Measurements from ENCODE around the gene RRAD. TPM values are rescaled to one million over a fixed set of nuclear protein-coding genes. Genes with fewer than 3 reads are reported as not detected.

Gene RRAD
- total RNA-seq, 2 donors from 2014 or later = 173 to 266 TPM

DNA sequence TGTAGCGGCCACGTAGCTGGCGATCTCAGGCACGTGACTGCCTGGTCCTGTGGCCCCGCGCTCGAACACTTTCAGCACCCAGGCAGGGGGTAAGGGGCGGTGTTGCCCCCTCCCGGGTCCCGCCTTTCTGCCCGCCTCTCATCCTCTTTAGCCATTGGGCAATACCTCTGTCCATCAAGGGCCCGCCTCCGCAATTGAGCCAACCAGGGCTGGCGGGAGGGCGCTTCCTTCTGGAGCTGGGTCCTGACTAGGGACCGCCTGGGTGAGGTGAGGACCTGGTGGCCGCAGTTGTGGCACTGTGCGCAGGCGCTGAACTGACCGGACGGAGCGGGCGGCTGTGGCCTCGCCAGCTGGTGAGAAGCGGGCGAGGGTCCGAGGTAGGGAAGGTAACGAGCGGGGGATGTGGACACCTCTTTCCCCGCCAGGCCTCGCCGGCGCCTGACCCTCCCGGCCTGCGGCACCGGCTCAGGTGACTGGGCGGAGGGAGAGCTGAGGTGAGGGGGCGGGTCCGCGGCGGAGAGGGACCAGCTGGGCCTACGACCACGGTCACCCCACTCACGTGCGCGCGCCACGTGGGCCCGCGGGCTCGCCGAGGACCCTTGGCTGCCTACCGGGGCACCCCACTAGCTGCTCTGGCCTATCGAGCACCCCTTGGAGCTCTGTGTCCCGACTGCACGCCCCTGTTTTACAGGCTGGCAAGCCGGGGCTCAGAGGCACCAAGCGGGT is 44.9 kb downstream of the RRAD start, which contains the start of gene PDP2:
PDP2 (plus strand) TSS at position 228 of the 726 bp plus-strand sequence. CDS start 3,770 bp downstream, outside the sequence.
- Histone ChIP-seq H3K36me3 (peaks cover 12% of the 10 kb centered on the region), H3K27me3 (no peaks in the 10 kb centered on the region), H3K4me1 (peaks cover 0 to 19% of the 10 kb centered on the region in 2 donors), H3K9me3 (no peaks in the 10 kb centered on the region), H3K4me3 (peak within 1 kb of the TSS; percentile 73 to 88), H3K27ac (peak within 1 kb of the TSS; percentile 49 to 78)
- peak; percentile 97 for DNase-seq (ENCODE audit: low spot score)
- TF ChIP-seq, protein P1, sequence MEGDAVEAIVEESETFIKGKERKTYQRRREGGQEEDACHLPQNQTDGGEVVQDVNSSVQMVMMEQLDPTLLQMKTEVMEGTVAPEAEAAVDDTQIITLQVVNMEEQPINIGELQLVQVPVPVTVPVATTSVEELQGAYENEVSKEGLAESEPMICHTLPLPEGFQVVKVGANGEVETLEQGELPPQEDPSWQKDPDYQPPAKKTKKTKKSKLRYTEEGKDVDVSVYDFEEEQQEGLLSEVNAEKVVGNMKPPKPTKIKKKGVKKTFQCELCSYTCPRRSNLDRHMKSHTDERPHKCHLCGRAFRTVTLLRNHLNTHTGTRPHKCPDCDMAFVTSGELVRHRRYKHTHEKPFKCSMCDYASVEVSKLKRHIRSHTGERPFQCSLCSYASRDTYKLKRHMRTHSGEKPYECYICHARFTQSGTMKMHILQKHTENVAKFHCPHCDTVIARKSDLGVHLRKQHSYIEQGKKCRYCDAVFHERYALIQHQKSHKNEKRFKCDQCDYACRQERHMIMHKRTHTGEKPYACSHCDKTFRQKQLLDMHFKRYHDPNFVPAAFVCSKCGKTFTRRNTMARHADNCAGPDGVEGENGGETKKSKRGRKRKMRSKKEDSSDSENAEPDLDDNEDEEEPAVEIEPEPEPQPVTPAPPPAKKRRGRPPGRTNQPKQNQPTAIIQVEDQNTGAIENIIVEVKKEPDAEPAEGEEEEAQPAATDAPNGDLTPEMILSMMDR (IDR thresholded peaks at IDR 0.05) = no peak

DNA sequence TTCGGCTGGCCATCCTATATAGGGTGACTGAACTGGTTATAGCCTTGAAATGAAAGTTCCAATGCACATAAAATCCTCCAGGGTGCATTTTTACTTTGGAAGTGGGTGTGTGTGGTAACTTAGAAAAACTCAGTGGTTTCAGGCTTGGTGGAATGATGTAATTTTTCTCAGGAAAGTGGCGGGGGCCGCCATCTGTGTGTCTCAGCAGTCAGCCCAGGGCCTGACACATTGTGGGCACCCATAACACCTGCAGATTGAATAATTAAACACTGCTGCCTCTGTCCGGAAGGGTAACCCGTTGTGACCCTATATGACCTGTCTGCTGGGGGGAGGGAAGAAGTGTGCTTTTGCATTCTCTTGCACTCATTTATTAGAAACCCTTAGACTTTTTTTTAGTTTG is 47.3 kb downstream of the RRAD start:
- H3K36me3 ChIP-seq = no peaks in the 10 kb centered on the region
- DNase-seq (ENCODE audit: low spot score) = no peak
- no peaks in the 10 kb centered on the region for H3K27me3 ChIP-seq
- H3K4me3 ChIP-seq = no peak overlapping the region
- TF ChIP-seq, protein P1 (IDR thresholded peaks at IDR 0.05) = no peak
- peaks cover 0 to 19% of the 10 kb centered on the region in 2 donors for H3K4me1 ChIP-seq
- H3K9me3 ChIP-seq = no peaks in the 10 kb centered on the region
- no peak overlapping the region for H3K27ac ChIP-seq

GRCh38 chr16:66874079-66874775 is 51.1 kb downstream of the RRAD start:
- Histone ChIP-seq H3K4me3 (no peak overlapping the region), H3K9me3 (no peaks in the 10 kb centered on the region), H3K4me1 (peaks cover 0 to 6% of the 10 kb centered on the region in 2 donors), H3K27ac (no peak overlapping the region), H3K36me3 (no peaks in the 10 kb centered on the region), H3K27me3 (no peaks in the 10 kb centered on the region)
- DNase-seq (ENCODE audit: low spot score) = no peak
- TF ChIP-seq, protein P1 (IDR thresholded peaks at IDR 0.05) = no peak

GRCh38 chr16:66873685-66874055 is 51.7 kb downstream of the RRAD start:
- no peak overlapping the region for H3K27ac ChIP-seq
- no peaks in the 10 kb centered on the region for H3K27me3 ChIP-seq
- DNase-seq (ENCODE audit: low spot score) = no peak
- no peak overlapping the region for H3K4me3 ChIP-seq
- H3K4me1 ChIP-seq = peaks cover 0 to 6% of the 10 kb centered on the region in 2 donors
- H3K9me3 ChIP-seq = no peaks in the 10 kb centered on the region
- H3K36me3 ChIP-seq = no peaks in the 10 kb centered on the region
- TF ChIP-seq, protein P1 (IDR thresholded peaks at IDR 0.05) = no peak

DNA sequence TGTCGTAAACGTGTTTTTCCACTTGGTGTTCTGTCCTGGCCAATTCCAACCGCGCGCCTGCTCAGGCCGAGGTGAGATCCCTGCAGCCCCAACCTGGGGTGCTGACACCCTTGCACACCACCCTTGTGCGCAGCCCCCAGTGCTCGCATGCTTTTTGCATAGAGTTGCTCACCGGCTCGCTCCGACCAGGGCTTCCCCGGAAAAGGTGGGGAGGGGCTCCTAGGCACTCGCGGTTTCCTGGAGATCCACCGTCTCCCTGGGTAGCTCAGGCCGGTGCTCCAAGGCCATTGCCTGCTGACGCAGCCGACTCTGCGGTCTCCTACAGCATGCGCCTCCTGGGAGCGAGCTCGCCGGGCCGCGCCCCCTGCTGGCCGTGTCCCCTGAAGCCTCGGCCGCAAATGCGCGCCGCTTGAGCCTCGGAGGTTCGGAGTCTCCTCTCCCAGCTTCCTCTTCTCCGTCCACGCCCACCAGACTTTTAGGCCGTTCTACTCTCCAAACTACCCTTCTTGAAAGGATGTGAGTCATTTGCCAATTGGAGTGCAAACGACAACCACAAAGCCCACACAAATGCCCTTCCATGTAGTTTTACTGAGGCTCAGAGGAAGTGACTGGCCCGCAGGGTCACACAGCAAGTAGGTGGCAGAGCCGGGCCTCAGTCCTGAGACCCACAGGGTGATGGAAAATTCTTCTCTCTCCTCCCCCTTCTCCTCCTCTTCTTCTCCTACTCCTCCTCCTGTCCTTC is 52.2 kb downstream of the RRAD start:
- peak; percentile 91 for DNase-seq (ENCODE audit: low spot score)
- Histone ChIP-seq H3K4me3 (peak overlapping the region; percentile 28 to 36), H3K36me3 (no peaks in the 10 kb centered on the region)

More for the DNA sequence above, 52.2 kb downstream of the RRAD start:
- H3K27ac ChIP-seq = peak overlapping the region; percentile 37 to 59
- no peaks in the 10 kb centered on the region for H3K9me3 ChIP-seq
- TF ChIP-seq, protein P1 (IDR thresholded peaks at IDR 0.05) = peak; percentile 92 to 96
- peaks cover 0 to 6% of the 10 kb centered on the region in 2 donors for H3K4me1 ChIP-seq
- no peaks in the 10 kb centered on the region for H3K27me3 ChIP-seq
